GM18517 (cell line): Measurements from ENCODE around the gene RPS27.

Experiments used
- ATAC-seq: cut with Tn5 transposase; IDR thresholded peaks from one replicate; pipeline ENCODE4 v1.9.1; 2021; ENCODE audit warnings: mild to moderate bottlenecking, moderate library complexity; ENCODE audit not compliant: unreplicated experiment

Gene RPS27

DNA sequence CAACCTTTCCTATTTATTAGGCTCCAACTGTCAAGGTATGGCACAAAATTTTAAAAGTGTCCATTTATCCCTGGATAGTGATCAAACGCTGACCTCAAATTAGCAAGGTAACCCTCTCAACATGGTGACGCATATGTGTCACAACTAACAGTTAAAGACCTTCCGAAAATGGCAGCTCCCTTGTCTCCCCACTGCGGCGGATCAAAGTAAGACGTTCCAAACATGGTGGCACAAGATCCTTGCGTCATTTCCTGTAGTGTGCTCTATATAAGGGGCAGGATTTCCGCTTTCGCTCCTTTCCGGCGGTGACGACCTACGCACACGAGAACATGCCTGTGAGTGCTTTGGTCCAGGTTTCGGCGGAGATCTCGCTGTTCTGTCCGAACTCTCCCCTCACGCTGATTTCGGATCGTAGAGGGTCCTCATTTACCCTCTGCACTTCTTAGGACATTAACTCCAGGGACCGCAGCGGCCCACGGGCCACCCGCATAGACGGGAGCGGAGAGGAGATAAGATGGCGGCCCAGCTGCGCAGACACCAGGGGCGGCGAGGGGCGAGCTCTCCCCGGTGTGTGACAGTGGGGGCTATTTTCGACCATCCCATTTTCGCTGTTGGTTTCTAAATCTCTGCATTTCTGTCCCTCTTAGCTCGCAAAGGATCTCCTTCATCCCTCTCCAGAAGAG is at the start of gene RPS27:
RPS27 (plus strand) TSS at position 295 of the 683 bp plus-strand sequence; CDS start at position 330, 35 bp downstream.
- ATAC-seq, result peak; percentile 83

DNA sequence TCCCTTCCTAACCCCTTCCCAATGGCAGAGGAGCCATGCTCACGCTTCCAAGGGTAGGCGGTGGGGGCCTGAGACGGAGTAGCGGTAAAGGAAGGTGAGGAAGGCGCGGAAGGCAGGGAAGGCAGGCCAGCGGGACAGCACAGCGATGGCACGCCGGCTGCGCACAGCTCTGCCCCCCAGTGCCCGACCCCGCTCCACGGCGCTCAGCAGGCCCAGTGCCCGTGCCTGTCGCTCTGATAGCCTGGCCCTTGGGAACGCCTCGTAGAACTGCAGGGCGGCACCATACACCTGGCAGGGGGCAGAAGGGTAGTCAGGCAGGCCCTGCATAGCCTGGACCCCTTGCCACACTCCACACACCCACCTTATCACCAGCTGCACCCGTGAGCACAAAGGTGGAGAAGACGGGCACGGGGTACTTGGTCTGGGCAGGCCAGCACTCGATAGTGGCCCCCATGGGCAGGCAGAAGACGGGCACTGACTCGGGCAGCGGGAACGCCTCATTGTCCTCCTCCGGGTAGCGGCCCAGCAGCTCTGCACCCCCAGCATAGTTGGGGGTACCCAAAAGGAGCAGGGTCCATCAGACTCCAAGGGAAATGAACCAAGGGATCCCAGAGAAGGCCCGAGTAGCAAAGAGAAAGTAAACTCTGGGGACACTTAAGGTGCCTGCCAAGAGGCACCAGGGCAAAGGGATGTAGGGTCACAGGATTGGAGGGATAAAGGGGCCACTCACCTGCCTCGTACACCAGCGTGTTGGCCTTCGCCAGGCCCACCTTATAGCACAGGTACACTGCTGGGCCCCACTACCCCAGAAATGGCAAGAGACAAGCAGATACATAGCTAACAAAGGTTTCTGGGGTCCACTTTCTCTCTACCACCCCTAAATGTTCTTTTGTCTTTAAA is 48.5 kb upstream of the RPS27 start:
- ATAC-seq, result no peak

- ATAC-seq, result no peak
Measured at GRCh38 chr1:153942766-153943549, 47.6 kb upstream of the RPS27 start.

GRCh38 chr1:153944005-153944826 is 46.3 kb upstream of the RPS27 start:
- no peak for ATAC-seq

- no peak for ATAC-seq
Measured at GRCh38 chr1:153944827-153945117, 45.8 kb upstream of the RPS27 start.

- no peak for ATAC-seq
Measured at GRCh38 chr1:153945131-153945794, 45.3 kb upstream of the RPS27 start.

DNA sequence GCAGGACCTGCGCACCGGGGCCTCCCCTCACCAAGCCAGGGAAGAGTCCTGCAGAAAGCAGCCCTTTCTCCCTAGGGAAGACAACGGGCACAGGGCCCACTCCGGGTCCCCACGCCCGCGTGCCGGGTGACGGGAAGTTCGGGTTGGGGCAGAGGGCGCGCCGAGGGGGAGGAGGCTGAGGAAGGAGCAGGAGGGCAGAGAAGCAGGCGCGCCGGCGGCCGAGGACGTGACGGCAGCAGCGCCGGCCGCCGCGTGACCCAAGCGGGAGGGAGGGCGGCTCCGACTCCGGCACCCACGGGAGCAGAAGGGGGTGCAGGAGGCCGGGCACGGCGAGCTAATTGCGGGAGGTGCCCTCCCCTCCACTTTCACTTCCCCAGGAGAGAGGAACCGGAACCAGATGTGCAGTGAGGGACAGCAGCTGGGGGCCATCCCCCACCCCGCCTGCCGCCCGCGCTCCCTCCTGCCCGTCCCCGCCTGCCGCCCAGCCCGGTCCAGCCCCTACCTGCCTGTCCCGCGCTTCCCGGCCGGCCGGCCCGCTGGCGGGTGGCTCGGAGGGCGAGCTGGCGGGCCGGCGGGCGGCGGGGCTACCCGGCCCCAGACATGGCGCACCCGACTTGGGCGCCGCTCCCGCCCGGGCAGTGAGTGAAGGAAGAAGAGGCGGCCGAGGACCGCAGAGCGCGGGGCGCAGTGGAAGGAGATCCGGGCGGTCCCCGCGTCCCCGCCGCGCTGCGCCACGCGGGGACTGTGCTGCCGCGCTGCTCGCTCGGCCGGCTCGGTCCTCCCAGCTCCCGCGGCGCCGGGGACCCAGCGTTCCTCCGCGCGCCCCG is 44.6 kb upstream of the RPS27 start:
- peak; percentile 82 for ATAC-seq

- peak; percentile 43 for ATAC-seq
Measured at GRCh38 chr1:153946622-153947241, 43.8 kb upstream of the RPS27 start, which contains the start of gene DENND4B. Gene DENND4B (minus strand): TSS chr1:153946718. CDS start chr1:153944374, 2,344 bp downstream.

- ATAC-seq, result no peak
Measured at GRCh38 chr1:153951183-153951582, 39.4 kb upstream of the RPS27 start.

DNA sequence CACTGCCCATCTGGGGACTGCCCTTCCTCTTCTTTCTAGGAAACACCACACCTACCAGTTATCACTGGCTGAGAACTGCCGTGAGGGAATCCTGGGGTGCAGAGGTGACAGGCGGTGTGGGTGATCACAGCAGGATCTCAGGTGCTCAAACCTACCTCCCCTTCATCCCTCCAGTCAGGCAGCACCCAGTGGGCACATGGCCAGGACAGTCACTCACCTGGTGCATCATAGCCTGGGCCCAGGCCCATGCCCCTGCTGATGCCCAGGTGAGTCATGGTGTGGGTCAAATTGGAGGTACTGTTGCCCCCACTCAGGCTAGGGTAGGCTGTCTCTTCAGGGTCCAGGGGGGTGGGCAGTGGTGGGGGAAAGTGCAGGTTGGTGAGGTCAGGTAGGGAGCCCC is 38.8 kb upstream of the RPS27 start:
- no peak for ATAC-seq

GRCh38 chr1:153953859-153954365 is 36.6 kb upstream of the RPS27 start:
- ATAC-seq, result no peak

DNA sequence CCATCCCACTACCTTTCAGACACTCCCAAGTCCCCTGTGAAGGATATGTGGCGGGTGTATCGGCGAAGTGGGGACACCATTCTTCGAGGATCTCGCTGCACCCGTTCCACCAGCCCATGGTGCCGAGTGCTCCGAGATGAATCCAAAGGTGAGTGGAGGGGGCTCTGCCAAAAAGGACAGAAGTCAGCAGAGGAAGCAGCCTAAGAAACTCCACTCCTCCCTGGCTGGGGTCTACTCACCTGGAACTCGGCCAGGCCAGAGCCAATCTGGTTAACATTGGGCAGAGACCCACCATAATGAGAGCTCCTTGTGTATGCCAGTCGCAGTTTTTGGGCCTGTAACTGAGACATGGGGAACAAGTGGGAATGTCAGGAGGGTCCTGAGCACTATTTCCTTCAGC is 35.7 kb upstream of the RPS27 start:
- ATAC-seq, result no peak

DNA sequence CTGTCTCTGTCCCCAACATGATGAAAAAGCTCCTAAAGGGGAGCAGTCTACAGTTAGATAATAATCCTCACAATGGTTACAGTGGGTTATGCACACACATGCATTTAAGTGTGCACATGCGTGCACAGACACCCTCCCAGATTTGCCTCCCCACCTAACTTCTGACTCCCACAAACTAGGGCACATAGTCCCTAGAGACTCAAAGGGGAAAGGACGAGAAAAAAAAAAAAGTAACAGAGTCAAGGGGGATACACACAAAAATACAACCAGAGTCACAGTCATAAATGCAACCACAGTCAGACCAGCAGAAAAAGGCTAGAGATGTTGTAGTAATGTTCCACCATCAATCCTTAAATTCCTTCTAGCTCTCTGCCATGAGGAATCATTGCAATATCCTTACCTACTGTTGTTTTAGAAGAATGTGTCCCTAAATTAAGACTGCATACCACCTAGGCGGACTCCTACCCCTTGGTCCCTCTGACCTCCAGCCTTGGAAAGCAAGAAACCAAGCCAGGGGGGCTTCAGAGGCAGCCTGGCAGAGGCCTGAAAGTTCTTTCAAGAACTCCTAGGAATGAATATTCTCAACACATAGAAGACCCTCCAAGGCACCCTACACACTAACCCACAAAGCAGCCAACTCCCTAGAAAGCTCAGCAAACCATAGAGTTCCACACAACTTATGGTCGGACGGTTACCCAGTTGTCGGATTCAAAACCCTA is 33.4 kb upstream of the RPS27 start:
- ATAC-seq, result no peak

- peak; percentile 19 for ATAC-seq
Measured at GRCh38 chr1:153957744-153958110, 32.8 kb upstream of the RPS27 start.

GRCh38 chr1:153958111-153958960 is 32.2 kb upstream of the RPS27 start, which contains the start of gene CRTC2:
Gene CRTC2 (minus strand): TSS chr1:153958612. CDS start chr1:153958497, 115 bp downstream.
- peak; percentile 79 for ATAC-seq

GRCh38 chr1:153958961-153959260 is 31.7 kb upstream of the RPS27 start:
- peak; percentile 3 for ATAC-seq

DNA sequence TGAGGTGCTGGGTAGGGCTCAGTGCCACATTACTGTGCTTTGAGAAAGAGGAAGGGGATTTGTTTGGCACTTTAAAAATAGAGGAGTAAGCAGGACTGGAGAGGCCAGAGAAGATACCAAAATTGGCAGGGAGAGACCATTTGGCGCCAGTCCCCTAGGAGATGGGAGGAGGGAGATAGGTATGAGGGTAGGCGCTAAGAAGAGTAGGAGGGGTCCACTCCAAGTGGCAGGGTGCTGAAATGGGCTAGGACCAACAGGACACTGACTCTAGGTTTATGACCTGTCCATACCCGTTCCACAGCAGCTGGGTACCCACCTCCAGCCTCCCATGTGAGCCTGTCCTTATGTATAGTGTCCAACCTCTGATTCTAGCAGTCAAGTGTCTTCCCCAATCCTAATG is 31.1 kb upstream of the RPS27 start:
- no peak for ATAC-seq
